T-helper 1 cell treated with Interleukin-12 subunit alpha and Interleukin-12 subunit beta and Interleukin-4 antibody, amounts not matched to agents 30 μg/mL and 1 μg/mL, for 36 hours (primary cell): Measurements from ENCODE around the gene NOS3.
A peak's percentile ranks its signal among the peaks of the same experiment; 100 is the strongest.
"Not testable (repeated sequence)": the region's sequence is repeated elsewhere in the genome, so short reads cannot be mapped to it uniquely, and the experiment has no call there.

Source experiments
- H3K27ac Mint-ChIP-seq: one replicate; pipeline ENCODE4 v1.8.0; 2021; ENCODE audit warnings: mild to moderate bottlenecking, mixed read lengths
- H3K27me3 Mint-ChIP-seq: one replicate; pipeline ENCODE4 v1.8.0; 2021; ENCODE audit warnings: low read depth, mixed read lengths
- H3K36me3 Mint-ChIP-seq: one replicate; pipeline ENCODE4 v1.8.0; 2021; ENCODE audit warnings: low read depth, mixed read lengths
- H3K4me1 Mint-ChIP-seq: one replicate; pipeline ENCODE4 v1.8.0; 2021; ENCODE audit warnings: low read depth, mixed read lengths
- H3K4me3 Mint-ChIP-seq: one replicate; pipeline ENCODE4 v1.8.0; 2021; ENCODE audit warnings: mild to moderate bottlenecking, moderate library complexity, mixed read lengths
- H3K9me3 Mint-ChIP-seq: one replicate; pipeline ENCODE4 v1.8.0; 2021; ENCODE audit warnings: mixed read lengths

NOS3 gene

GRCh38 chr7:151028948-151029501 lies 38.2 kb downstream of the NOS3 start:
- peak overlapping the region; percentile 94 for H3K27ac Mint-ChIP-seq
- peaks cover 2% of the 10 kb centered on the region for H3K36me3 Mint-ChIP-seq
- H3K4me3 Mint-ChIP-seq, result peak overlapping the region; percentile 95
- no peaks in the 10 kb centered on the region for H3K27me3 Mint-ChIP-seq
- no peaks in the 10 kb centered on the region for H3K9me3 Mint-ChIP-seq
- peaks cover 20% of the 10 kb centered on the region for H3K4me1 Mint-ChIP-seq

GRCh38 chr7:151031011-151031410 lies 40.2 kb downstream of the NOS3 start:
- no peaks in the 10 kb centered on the region for H3K27me3 Mint-ChIP-seq
- H3K36me3 Mint-ChIP-seq, result peaks cover 2% of the 10 kb centered on the region
- peaks cover 20% of the 10 kb centered on the region for H3K4me1 Mint-ChIP-seq
- H3K9me3 Mint-ChIP-seq, result no peaks in the 10 kb centered on the region
- H3K27ac Mint-ChIP-seq, result no peak overlapping the region
- H3K4me3 Mint-ChIP-seq, result no peak overlapping the region

GRCh38 chr7:151032936-151033863 lies 42.4 kb downstream of the NOS3 start:
- H3K27me3 Mint-ChIP-seq, result no peaks in the 10 kb centered on the region
- no peak overlapping the region for H3K27ac Mint-ChIP-seq
- H3K36me3 Mint-ChIP-seq, result peaks cover 9% of the 10 kb centered on the region
- no peaks in the 10 kb centered on the region for H3K9me3 Mint-ChIP-seq
- H3K4me1 Mint-ChIP-seq, result peaks cover 12% of the 10 kb centered on the region
- H3K4me3 Mint-ChIP-seq, result no peak overlapping the region

GRCh38 chr7:151033864-151034249 lies 43.0 kb downstream of the NOS3 start:
- Mint-ChIP-seq H3K27ac (no peak overlapping the region), H3K4me3 (no peak overlapping the region), H3K9me3 (no peaks in the 10 kb centered on the region), H3K4me1 (peaks cover 9% of the 10 kb centered on the region), H3K27me3 (no peaks in the 10 kb centered on the region), H3K36me3 (peaks cover 7% of the 10 kb centered on the region)

GRCh38 chr7:151034312-151035025 lies 43.7 kb downstream of the NOS3 start:
- peaks cover 7% of the 10 kb centered on the region for H3K36me3 Mint-ChIP-seq

GRCh38 chr7:151035026-151035717 lies 44.4 kb downstream of the NOS3 start:
- Mint-ChIP-seq H3K36me3 (peaks cover 7% of the 10 kb centered on the region), H3K9me3 (no peaks in the 10 kb centered on the region), H3K27ac (no peak overlapping the region), H3K4me3 (no peak overlapping the region), H3K27me3 (no peaks in the 10 kb centered on the region), H3K4me1 (peaks cover 6% of the 10 kb centered on the region)

More at GRCh38 chr7:151034312-151035025, 43.7 kb downstream of the NOS3 start:
- Mint-ChIP-seq H3K27me3 (no peaks in the 10 kb centered on the region), H3K4me1 (peaks cover 9% of the 10 kb centered on the region), H3K27ac (no peak overlapping the region), H3K4me3 (no peak overlapping the region), H3K9me3 (no peaks in the 10 kb centered on the region)

- no peaks in the 10 kb centered on the region for H3K9me3 Mint-ChIP-seq
Observed at GRCh38 chr7:151035902-151036301, 45.1 kb downstream of the NOS3 start.

GRCh38 chr7:151038951-151039849 lies 48.4 kb downstream of the NOS3 start:
- Mint-ChIP-seq H3K4me3 (no peak overlapping the region), H3K9me3 (no peaks in the 10 kb centered on the region), H3K36me3 (peaks cover 7% of the 10 kb centered on the region), H3K27ac (no peak overlapping the region), H3K4me1 (peaks cover 6% of the 10 kb centered on the region), H3K27me3 (no peaks in the 10 kb centered on the region)

More at GRCh38 chr7:151035902-151036301, 45.1 kb downstream of the NOS3 start:
- Mint-ChIP-seq H3K4me3 (no peak overlapping the region), H3K4me1 (peaks cover 6% of the 10 kb centered on the region), H3K27ac (no peak overlapping the region), H3K36me3 (peaks cover 7% of the 10 kb centered on the region), H3K27me3 (no peaks in the 10 kb centered on the region)

- peaks cover 6% of the 10 kb centered on the region for H3K4me1 Mint-ChIP-seq
- no peak overlapping the region for H3K27ac Mint-ChIP-seq
- peaks cover 7% of the 10 kb centered on the region for H3K36me3 Mint-ChIP-seq
- no peaks in the 10 kb centered on the region for H3K9me3 Mint-ChIP-seq
- H3K27me3 Mint-ChIP-seq, result no peaks in the 10 kb centered on the region
- no peak overlapping the region for H3K4me3 Mint-ChIP-seq
Observed at GRCh38 chr7:151039850-151040548, 49.2 kb downstream of the NOS3 start.

- no peak overlapping the region for H3K27ac Mint-ChIP-seq
- no peaks in the 10 kb centered on the region for H3K27me3 Mint-ChIP-seq
- peaks cover 6% of the 10 kb centered on the region for H3K4me1 Mint-ChIP-seq
- H3K4me3 Mint-ChIP-seq, result no peak overlapping the region
- H3K9me3 Mint-ChIP-seq, result no peaks in the 10 kb centered on the region
- peaks cover 7% of the 10 kb centered on the region for H3K36me3 Mint-ChIP-seq
Observed at GRCh38 chr7:151040616-151041375, 50.0 kb downstream of the NOS3 start.

GRCh38 chr7:151043449-151043848 lies 52.6 kb downstream of the NOS3 start:
- not testable (repeated sequence) for H3K36me3 Mint-ChIP-seq, H3K27ac Mint-ChIP-seq, H3K4me1 Mint-ChIP-seq, H3K27me3 Mint-ChIP-seq, H3K4me3 Mint-ChIP-seq, H3K9me3 Mint-ChIP-seq

GRCh38 chr7:151043959-151044358 lies 53.1 kb downstream of the NOS3 start:
- H3K36me3 Mint-ChIP-seq, result no peaks in the 10 kb centered on the region
- no peaks in the 10 kb centered on the region for H3K27me3 Mint-ChIP-seq
- no peaks in the 10 kb centered on the region for H3K9me3 Mint-ChIP-seq
- H3K4me3 Mint-ChIP-seq, result no peak overlapping the region
- H3K27ac Mint-ChIP-seq, result no peak overlapping the region
- peaks cover 6% of the 10 kb centered on the region for H3K4me1 Mint-ChIP-seq
